GM18505 (cell line): Measurements from ENCODE around the gene KCNJ1.

Source experiments
- ATAC-seq: cut with Tn5 transposase; IDR thresholded peaks from one replicate; pipeline ENCODE4 v1.9.1; 2021; ENCODE audit not compliant: unreplicated experiment
- POLR2A ChIP-seq: IDR thresholded peaks from 4 replicates; pipeline ENCODE4 v1.6.1; 2011; ENCODE audit warnings: borderline replicate concordance; ENCODE audit not compliant: insufficient read depth, insufficient read length; ENCODE audit errors: extremely low read depth

Gene KCNJ1

DNA sequence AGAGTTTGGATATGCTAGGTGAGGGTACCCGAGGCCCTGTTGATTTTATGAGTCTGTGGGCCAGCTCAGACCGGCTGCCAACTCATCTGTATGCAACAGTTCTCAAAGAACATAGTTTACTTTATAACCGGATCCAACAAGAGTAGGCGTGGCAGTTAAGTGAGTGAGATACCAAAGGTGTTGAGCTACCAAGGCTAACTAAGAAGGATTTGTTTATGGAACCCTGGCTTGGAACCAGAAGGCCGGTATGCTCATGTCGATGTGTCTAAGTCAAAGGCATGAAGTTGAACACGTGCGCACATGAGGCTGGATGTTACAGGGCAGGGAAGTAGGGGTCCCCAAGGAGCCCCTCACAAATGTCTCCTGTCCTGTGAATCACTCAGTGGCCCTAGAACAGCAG, at the start of gene KCNJ1:
Gene KCNJ1 (minus strand): TSS at position 20 of the 400 bp plus-strand sequence. CDS start 27,053 bp downstream, outside the sequence.
- no peak for TF ChIP-seq POLR2A
- no peak for ATAC-seq

DNA sequence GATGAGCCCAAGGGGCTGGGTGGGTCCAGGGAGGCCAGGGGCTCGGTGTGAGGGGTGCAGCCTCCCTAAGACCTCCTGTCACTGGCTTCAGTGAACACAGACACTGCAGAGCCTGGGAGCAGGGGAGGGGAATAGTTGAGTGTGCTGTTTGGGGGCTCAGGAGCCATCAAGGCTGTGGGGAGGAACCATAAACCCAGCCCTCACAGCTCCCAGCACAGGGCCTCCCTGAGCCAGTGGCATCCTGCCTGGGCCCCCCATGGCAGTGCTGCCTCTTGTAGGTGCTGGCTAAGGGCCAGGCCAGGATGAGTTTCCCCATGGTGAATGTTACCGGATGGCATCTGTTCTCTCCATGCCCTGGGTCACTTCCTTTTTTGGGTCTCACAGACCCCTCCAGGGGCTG, 49.6 kb upstream of the KCNJ1 start:
- ATAC-seq, result no peak

DNA sequence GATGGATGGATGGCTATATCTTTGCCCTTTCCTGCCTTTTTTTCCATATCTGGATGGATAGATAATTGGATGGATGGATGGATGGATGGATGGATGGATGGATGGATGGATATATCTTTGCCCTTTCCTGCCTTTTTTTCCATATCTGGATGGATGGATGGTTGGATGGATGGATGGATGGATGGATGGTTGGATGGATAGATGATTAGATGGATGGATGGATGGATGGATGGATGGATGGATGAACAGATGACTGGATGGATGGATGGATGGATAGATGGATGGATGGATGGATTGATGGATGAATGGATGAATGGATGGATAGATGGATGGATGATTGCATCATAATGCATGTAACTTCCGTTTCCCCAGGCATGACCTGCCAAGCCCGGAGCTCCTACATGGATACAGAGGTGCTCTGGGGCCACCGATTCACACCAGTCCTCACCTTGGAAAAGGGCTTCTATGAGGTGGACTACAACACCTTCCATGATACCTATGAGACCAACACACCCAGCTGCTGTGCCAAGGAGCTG, 49.0 kb upstream of the KCNJ1 start:
- TF ChIP-seq POLR2A, result no peak
- no peak for ATAC-seq

More for the DNA sequence above, 49.6 kb upstream of the KCNJ1 start:
- TF ChIP-seq POLR2A, result no peak

DNA sequence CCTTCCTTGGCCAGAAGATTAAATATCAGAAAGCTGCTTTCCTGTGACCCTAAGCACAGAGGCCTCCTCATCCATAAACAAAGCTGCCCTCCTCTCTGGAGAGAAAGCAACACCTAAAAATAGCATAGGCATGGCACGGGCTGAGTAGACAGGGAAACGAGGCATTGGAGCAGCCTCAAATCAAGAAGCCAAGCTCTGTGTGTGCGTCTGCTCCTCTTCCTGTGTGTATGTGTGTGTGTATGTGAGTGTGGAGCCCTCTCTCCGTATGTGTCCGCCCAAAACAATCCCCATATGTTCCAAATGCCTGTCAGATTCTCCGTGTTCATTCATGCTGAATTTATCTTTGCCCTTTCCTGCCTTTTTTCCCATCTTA, 48.0 kb upstream of the KCNJ1 start:
- no peak for ATAC-seq
- TF ChIP-seq POLR2A, result no peak

DNA sequence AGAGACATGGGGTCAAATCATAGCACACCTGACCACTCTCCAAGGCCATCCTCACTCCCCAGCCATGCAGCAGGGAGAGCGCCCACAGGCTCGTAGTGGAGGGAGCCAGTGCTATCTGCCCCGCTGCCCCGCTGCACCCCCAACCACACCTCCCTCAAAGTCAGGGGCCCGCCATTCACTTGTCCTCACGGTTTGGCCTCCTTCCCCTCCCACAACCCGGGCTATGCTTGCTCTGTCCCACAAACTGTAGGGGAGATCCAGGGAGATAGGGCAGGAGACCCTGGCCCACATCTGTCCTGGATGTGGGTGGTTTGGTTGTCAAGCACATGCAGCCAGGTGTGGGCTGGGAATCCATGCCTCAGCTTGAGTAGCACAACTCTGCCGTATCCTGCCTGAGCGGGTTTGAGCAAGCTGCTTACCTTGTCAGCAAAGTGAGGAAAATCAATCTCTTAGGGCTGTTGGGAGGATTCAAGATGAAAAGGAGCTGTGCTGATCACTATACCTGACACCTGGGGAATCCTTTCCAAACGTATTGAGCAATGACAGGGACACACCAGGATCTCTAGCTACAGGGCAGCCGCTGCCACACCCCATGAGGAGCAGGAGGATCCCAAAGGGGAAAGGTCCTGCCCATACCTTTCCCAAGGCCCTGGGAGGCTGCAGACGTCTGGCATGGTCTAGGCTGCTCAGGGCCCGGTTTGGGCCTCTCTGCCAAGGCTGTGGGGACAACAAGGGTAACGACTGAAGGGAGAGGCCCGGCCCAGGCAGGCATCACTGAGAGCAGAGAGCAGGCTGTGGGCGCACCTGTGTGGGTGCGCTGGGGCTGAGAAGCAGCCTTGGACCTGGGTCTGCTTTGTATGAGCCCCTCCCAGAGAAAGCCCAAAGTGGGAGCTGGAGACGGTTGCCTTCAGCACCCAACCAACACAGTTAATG, 47.4 kb upstream of the KCNJ1 start:
- no peak for ATAC-seq
- no peak for TF ChIP-seq POLR2A

DNA sequence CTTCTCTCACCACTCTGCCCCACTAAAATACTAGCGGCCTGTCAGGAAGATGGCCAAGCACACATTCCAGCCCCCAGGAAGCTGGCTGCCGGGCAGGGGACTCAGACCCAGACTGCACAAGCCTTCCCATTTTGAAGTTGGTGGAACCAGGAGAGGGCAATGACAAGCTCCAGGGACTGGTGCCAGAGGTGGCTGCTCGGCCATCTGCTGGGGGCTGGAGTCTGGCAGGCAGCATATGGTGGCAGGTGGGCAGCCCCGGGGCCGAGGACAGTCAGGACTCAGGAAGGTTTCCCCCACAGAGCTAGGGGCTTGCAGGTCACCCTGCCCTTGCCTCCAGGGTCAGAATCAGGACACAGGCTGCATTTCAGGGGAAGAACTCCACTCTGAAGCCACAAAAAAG, 46.7 kb upstream of the KCNJ1 start:
- TF ChIP-seq POLR2A, result no peak
- no peak for ATAC-seq

DNA sequence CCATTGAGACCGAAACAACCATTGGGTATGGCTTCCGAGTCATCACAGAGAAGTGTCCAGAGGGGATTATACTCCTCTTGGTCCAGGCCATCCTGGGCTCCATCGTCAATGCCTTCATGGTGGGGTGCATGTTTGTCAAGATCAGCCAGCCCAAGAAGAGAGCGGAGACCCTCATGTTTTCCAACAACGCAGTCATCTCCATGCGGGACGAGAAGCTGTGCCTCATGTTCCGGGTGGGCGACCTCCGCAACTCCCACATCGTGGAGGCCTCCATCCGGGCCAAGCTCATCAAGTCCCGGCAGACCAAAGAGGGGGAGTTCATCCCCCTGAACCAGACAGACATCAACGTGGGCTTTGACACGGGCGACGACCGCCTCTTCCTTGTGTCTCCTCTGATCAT, 44.6 kb upstream of the KCNJ1 start:
- TF ChIP-seq POLR2A, result no peak
- no peak for ATAC-seq

DNA sequence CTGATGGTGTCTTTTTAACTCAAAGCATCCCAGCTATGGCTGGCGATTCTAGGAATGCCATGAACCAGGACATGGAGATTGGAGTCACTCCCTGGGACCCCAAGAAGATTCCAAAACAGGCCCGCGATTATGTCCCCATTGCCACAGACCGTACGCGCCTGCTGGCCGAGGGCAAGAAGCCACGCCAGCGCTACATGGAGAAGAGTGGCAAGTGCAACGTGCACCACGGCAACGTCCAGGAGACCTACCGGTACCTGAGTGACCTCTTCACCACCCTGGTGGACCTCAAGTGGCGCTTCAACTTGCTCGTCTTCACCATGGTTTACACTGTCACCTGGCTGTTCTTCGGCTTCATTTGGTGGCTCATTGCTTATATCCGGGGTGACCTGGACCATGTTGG, 44.1 kb upstream of the KCNJ1 start:
- TF ChIP-seq POLR2A, result no peak
- ATAC-seq, result no peak

DNA sequence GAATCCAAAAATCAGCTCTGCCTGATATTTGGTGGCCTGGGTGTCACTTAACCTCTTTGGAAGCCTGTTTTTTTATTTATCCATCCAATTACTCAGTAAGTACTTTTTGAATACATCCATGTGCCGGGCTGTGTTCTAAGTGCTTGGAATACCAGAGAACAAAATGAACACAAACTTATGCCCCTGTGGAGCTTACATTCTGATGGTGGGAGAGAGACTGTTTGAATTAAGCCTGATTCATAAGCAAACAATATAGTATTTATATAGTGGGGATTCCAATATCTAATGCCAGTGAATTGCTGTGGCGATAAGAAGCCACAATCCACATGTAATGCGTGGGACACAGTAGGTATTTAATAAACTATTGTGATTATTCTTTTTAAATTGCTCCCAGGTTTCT, 43.5 kb upstream of the KCNJ1 start:
- TF ChIP-seq POLR2A, result no peak
- ATAC-seq, result no peak

DNA sequence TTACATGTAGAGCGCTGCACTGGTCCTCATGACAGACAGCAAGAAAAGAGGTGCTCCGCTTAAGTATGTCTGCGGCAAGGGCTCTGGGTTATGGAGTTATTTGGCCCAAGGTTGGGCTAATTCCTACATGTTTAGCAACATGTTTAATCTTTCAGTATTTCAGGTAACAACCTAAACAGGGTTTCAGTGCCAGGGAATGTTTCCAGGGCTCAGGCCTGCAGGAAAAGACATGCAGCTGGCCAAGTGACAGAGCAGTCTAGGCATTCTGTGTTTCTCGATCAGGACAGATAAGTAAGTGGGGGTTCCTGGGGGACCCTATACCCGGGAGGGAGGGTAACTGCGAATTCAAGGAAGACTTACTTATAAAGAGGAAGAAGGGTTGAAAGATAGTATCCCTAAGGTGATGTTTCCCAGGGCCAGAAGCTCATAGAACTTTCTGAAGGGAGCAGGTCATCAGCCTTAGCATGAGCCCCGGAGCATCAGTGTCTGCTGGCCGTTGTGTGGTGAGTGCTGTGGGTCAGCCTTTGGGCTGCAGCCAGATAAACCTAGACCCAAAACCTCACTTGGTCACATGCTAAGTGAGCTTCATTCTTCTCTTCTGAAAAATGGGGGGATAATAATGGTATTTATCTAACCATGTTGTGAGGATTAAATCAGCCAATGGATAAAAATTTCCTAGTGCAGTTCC, 42.5 kb upstream of the KCNJ1 start:
- no peak for TF ChIP-seq POLR2A
- ATAC-seq, result no peak

DNA sequence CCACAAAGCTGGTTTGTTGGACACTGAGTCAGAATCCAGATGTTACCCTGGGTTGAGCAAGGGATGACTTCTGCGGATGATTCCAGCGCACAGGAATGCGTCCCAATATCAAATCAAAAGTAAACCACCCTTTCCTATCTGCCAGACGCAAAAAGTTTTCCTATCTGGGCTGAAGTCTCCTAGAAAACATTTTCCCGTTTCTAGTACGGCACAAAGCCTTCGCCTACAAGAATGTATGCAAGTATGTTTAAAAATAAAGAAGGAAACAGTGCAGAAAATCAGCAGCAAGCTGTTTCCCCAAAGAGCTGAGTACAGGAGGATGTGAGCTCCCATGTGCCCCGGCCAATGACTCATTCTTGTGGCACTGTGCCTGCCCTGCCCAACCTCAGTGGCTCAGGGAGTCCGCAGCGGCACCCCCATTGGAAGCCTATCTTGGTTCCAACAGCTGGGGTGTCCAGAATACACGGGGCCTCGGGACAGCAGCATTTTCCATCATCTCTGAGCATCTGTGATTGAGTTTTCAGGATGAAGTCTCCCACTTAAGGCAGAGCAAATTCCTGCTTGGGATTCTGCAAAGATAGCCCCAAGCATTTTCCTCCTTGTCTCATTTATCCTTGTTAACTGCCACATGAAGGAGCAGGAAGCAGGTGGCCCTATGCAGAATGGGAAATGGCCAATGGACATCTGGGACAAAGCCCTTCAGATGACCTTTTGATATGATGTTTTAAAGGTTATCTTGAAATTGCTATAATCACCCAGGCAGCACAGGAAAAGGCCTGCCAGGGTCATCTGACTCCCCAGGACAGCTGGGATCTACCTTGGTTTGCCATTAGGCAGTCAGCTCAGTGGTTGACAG, 41.5 kb upstream of the KCNJ1 start:
- no peak for TF ChIP-seq POLR2A
- ATAC-seq, result no peak

DNA sequence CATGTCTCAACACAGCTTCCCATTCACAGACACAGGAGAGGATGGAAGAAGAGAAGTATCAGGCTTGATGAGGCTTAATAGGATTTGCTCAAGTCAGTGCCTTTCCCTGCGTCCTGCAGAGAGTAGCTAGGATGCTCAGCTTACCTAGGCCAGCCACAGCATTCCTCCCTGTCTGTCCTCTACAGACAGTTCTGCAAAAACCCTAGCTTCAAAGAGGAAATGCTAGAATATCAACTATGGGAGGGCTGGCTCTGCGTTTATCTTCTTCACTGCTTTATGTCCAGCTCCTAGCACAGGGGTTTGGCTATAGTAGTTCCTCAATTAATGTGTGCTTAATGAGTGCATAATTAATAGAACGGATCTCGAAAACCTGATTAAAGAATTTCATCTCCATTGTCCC, 40.5 kb upstream of the KCNJ1 start:
- no peak for TF ChIP-seq POLR2A
- ATAC-seq, result no peak
